Mammary epithelial cell (primary cell): Measurements from ENCODE around the gene PACS1.

ENCODE experiments used
- EZH2 ChIP-seq: IDR thresholded peaks from 2 replicates; pipeline ENCODE4 v1.6.1; 2012; ENCODE audit warnings: low read length, inconsistent platforms, borderline replicate concordance
- TF ChIP-seq, protein P1 (sequence below), 2 donors: IDR thresholded peaks in 1 of 2; conservative IDR thresholded peaks in 1 of 2; 2 replicates each; pipeline ENCODE4 v1.5.1; 2011 to 2012; ENCODE audit warnings: inconsistent platforms in 2 of 2, low read length in 2 of 2, mild to moderate bottlenecking in 2 of 2, control low read depth in 1 of 2, low read depth in 1 of 2; ENCODE audit not compliant: insufficient read depth in 1 of 2; ENCODE audit errors: extremely low read depth in 1 of 2

DNA sequence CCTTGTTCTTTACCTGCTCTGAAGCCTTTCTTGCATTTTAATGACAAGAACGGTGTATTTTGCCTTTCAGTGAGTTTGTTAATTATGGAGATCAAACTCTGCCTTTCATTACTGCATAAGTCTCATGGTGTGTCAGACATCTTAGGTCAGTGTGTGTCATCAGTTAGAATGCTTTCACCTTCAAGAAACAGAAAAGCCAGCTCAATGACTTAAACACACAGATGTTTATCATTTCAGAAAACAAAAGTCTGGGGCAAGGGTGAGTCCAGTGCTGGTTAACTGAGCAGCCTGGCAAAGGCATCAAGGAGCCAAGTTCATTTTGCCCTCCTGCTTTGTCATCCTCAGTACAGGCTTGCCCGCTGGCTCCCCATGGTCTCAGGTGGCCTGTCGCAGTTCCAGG is 54.5 kb downstream of the PACS1 start:
- TF ChIP-seq, protein P1, sequence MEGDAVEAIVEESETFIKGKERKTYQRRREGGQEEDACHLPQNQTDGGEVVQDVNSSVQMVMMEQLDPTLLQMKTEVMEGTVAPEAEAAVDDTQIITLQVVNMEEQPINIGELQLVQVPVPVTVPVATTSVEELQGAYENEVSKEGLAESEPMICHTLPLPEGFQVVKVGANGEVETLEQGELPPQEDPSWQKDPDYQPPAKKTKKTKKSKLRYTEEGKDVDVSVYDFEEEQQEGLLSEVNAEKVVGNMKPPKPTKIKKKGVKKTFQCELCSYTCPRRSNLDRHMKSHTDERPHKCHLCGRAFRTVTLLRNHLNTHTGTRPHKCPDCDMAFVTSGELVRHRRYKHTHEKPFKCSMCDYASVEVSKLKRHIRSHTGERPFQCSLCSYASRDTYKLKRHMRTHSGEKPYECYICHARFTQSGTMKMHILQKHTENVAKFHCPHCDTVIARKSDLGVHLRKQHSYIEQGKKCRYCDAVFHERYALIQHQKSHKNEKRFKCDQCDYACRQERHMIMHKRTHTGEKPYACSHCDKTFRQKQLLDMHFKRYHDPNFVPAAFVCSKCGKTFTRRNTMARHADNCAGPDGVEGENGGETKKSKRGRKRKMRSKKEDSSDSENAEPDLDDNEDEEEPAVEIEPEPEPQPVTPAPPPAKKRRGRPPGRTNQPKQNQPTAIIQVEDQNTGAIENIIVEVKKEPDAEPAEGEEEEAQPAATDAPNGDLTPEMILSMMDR (conservative IDR thresholded peaks at IDR 0.05 in 1 of 2, IDR thresholded peaks at IDR 0.05 in 1 of 2; ENCODE audit: extremely low read depth in 1 of 2, insufficient read depth in 1 of 2, low read depth in 1 of 2, low read length in 2 of 2), result no peak
- TF ChIP-seq EZH2, result no peak
